ENCODE data around the gene DSCAML1. TPM values are rescaled to one million over a fixed set of nuclear protein-coding genes. Genes with fewer than 3 reads are reported as not detected.

DSCAML1 gene
- total RNA-seq, 2 experiments from 2014 or later, result not detected

- DNase-seq (ENCODE audit: low spot score), result no peak
- Histone ChIP-seq H3K9me3 (ENCODE audit: low read length) (no peaks in the 10 kb centered on the region), H3K4me1 (ENCODE audit: insufficient read depth, low read length, poor library complexity, severe bottlenecking) (no peaks in the 10 kb centered on the region), H4K20me1 (ENCODE audit: insufficient read depth, low read length) (no peaks in the 10 kb centered on the region), H3K79me2 (ENCODE audit: insufficient read depth, low read depth, low read length) (no peaks in the 10 kb centered on the region), H3K36me3 (ENCODE audit: insufficient read depth, low read length) (no peaks in the 10 kb centered on the region), H2AFZ (ENCODE audit: low read length) (no peak overlapping the region), H3K4me3 (ENCODE audit: low read depth, low read length, poor library complexity, severe bottlenecking) (no peak overlapping the region), H3K4me2 (ENCODE audit: low read length) (no peak overlapping the region), H3K27ac (ENCODE audit: low read depth, low read length, poor library complexity, severe bottlenecking) (no peak overlapping the region), H3K9me2 (ENCODE audit: insufficient read depth, low read length) (no peaks in the 10 kb centered on the region)
- ChIA-PET POLR2A (no interaction called here), CTCF (ENCODE audit: unreplicated experiment) (no interaction called here)
- intact Hi-C loops (cut with micrococcal nuclease; ENCODE audit: unreplicated experiment), result no loop called here
- BruUV-seq (replicated peaks), result no TSS peak
- no peak for TF ChIP-seq EZH2phosphoT487 (IDR thresholded peaks at IDR 0.05; ENCODE audit: borderline replicate concordance, low read depth, low read length)
Observed at GRCh38 chr11:117468888-117469287, 328.1 kb downstream of the DSCAML1 start.

DNA sequence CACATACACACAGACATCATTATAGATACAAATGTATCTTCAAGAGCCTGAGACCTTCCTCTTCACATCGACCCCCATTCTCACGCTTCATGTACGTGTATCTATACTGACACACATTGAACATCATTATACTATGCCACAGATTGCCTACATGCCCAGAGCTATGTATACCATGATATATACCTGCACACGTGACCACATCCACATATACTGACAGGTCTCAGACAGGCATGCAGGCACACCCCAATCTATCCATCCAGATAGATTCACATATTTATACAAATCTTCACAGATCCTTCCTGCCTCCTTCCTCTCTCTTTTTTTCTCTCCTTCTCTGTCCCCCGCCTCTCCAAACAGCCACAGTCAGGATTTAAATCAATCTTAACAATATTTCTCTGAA is 329.2 kb downstream of the DSCAML1 start:
- H3K27ac ChIP-seq (ENCODE audit: low read depth, low read length, poor library complexity, severe bottlenecking), result no peak overlapping the region
- H3K9me2 ChIP-seq (ENCODE audit: insufficient read depth, low read length), result no peaks in the 10 kb centered on the region
- H3K4me3 ChIP-seq (ENCODE audit: low read depth, low read length, poor library complexity, severe bottlenecking), result no peak overlapping the region
- intact Hi-C loops (cut with micrococcal nuclease; ENCODE audit: unreplicated experiment), result no loop called here
- TF ChIP-seq EZH2phosphoT487 (IDR thresholded peaks at IDR 0.05; ENCODE audit: borderline replicate concordance, low read depth, low read length), result no peak
- no peak for TF ChIP-seq CTCF (conservative IDR thresholded peaks at IDR 0.05; ENCODE audit: low read length)
- no peak overlapping the region for H3K4me2 ChIP-seq (ENCODE audit: low read length)
- ChIA-PET POLR2A (no interaction called here), CTCF (ENCODE audit: unreplicated experiment) (no interaction called here)
- no peaks in the 10 kb centered on the region for H3K9me3 ChIP-seq (ENCODE audit: low read length)
- H3K36me3 ChIP-seq (ENCODE audit: insufficient read depth, low read length), result no peaks in the 10 kb centered on the region
- H3K79me2 ChIP-seq (ENCODE audit: insufficient read depth, low read depth, low read length), result no peaks in the 10 kb centered on the region
- no peak for DNase-seq (ENCODE audit: low spot score)
- no peak overlapping the region for H2AFZ ChIP-seq (ENCODE audit: low read length)
- no TSS peak for BruUV-seq (replicated peaks)
- no peaks in the 10 kb centered on the region for H4K20me1 ChIP-seq (ENCODE audit: insufficient read depth, low read length)
- no peaks in the 10 kb centered on the region for H3K4me1 ChIP-seq (ENCODE audit: insufficient read depth, low read length, poor library complexity, severe bottlenecking)

- H3K4me3 ChIP-seq (ENCODE audit: low read depth, low read length, poor library complexity, severe bottlenecking), result no peak overlapping the region
- H3K4me2 ChIP-seq (ENCODE audit: low read length), result no peak overlapping the region
- BruUV-seq (replicated peaks), result no TSS peak
- no peaks in the 10 kb centered on the region for H3K9me2 ChIP-seq (ENCODE audit: insufficient read depth, low read length)
- H3K79me2 ChIP-seq (ENCODE audit: insufficient read depth, low read depth, low read length), result no peaks in the 10 kb centered on the region
- no peak for TF ChIP-seq EZH2phosphoT487 (IDR thresholded peaks at IDR 0.05; ENCODE audit: borderline replicate concordance, low read depth, low read length)
- TF ChIP-seq CTCF (conservative IDR thresholded peaks at IDR 0.05; ENCODE audit: low read length), result no peak
- H4K20me1 ChIP-seq (ENCODE audit: insufficient read depth, low read length), result no peaks in the 10 kb centered on the region
- H3K4me1 ChIP-seq (ENCODE audit: insufficient read depth, low read length, poor library complexity, severe bottlenecking), result no peaks in the 10 kb centered on the region
- CTCF ChIA-PET (ENCODE audit: unreplicated experiment), result no interaction called here
- no peak overlapping the region for H2AFZ ChIP-seq (ENCODE audit: low read length)
- H3K27ac ChIP-seq (ENCODE audit: low read depth, low read length, poor library complexity, severe bottlenecking), result no peak overlapping the region
- POLR2A ChIA-PET, result no interaction called here
- H3K36me3 ChIP-seq (ENCODE audit: insufficient read depth, low read length), result no peaks in the 10 kb centered on the region
- intact Hi-C loops (cut with micrococcal nuclease; ENCODE audit: unreplicated experiment), result no loop called here
- no peak for DNase-seq (ENCODE audit: low spot score)
- no peaks in the 10 kb centered on the region for H3K9me3 ChIP-seq (ENCODE audit: low read length)
Observed at GRCh38 chr11:117466966-117467365, 330.1 kb downstream of the DSCAML1 start.

All from OCI-LY7 (cell line).